K562 (cell line): ENCODE results near the gene ADCY4. TPM values are rescaled to one million over a fixed set of nuclear protein-coding genes. Genes with fewer than 3 reads are reported as not detected.

Source experiments
- ATAC-seq: fragments of 200-7000 bp; cut with Tn5 transposase; 3 replicates; pipeline ENCODE4 v1.9.1; 2020; ENCODE audit warnings: moderate library complexity
- BruUV-seq: library from RNA; stranded (reverse); fragments of 400-500 nt; replicated peaks from 2 replicates; lab custom pipeline; 2021; lab: Mats Ljungman, UMichigan
- CTCF ChIA-PET: fragments of 300-600 bp; formaldehyde crosslinking; extraction: SDS; loops from one replicate; lab custom pipeline; 2021; ENCODE audit warnings: low intra/inter-chr PET ratio; lab: Yijun Ruan, JAX
- POLR2A ChIA-PET: fragments of 300-600, 350-650 bp; sonication (Branson Sonifier 250); formaldehyde crosslinking; extraction: SDS; loops from one replicate; lab custom pipeline; 2021; ENCODE audit warnings: antibody characterized with exemption, inconsistent platforms; lab: Yijun Ruan, JAX
- DNase-seq, 4 experiments: peaks; one replicate each; pipeline versions ENCODE4 v3.0.0 to v3.0.0-alpha.2; 2011 to 2018; ENCODE audit warnings: low spot score in 3 of 4, mixed read lengths in 3 of 4; ENCODE audit errors: extremely low read depth in 1 of 4
- FAIRE-seq: peaks from 2 replicates; lab custom pipeline; 2011; peaks lifted over from hg19 to GRCh38; lab: Jason Lieb, UNC
- H2AFZ ChIP-seq: 2 replicates; pipeline ENCODE4 v1.6.0; 2011; ENCODE audit warnings: low read depth, low read length, control low read depth, inconsistent platforms
- H3K27ac ChIP-seq: fragments of 200-600 bp; 3 replicates; pipeline ENCODE4 v1.8.0; 2011; ENCODE audit warnings: low read depth, mild to moderate bottlenecking, control low read depth, inconsistent platforms, low read length, moderate library complexity, mixed read lengths; ENCODE audit errors: extremely low read depth
- H3K27me3 ChIP-seq, 2 experiments: fragments of 300-600 bp in 1 of 2; 2 replicates in 1 of 2; 3 replicates in 1 of 2; pipeline versions ENCODE4 v1.6.0 to v1.8.0; 2011; ENCODE audit warnings: inconsistent platforms in 2 of 2, low read length in 2 of 2, mild to moderate bottlenecking in 1 of 2, mixed read lengths in 1 of 2, moderate library complexity in 1 of 2; ENCODE audit not compliant: control insufficient read depth in 2 of 2, insufficient read depth in 2 of 2
- H3K36me3 ChIP-seq: fragments of 300-600 bp; 3 replicates; pipeline ENCODE4 v1.8.0; 2011; ENCODE audit warnings: mild to moderate bottlenecking, low read length, inconsistent platforms; ENCODE audit not compliant: control insufficient read depth, insufficient read depth
- H3K4me1 ChIP-seq, 2 experiments: fragments of 200-600 bp in 1 of 2; replicated peaks in 1 of 2; 2 replicates in 1 of 2; 3 replicates in 1 of 2; pipeline versions ENCODE4 v1.5.1 to v1.8.0; 2011; ENCODE audit warnings: inconsistent platforms in 2 of 2, low read length in 2 of 2, mild to moderate bottlenecking in 1 of 2, mixed read lengths in 1 of 2, moderate library complexity in 1 of 2; ENCODE audit not compliant: control insufficient read depth in 2 of 2, insufficient read depth in 2 of 2
- H3K4me2 ChIP-seq: 2 replicates; pipeline ENCODE4 v1.6.1; 2011; ENCODE audit warnings: low read length, control low read depth, inconsistent platforms, mixed read lengths; ENCODE audit not compliant: insufficient read depth
- H3K4me3 ChIP-seq: fragments of 200-600 bp; sonication (generic), shearing (Covaris generic); 2 replicates; pipeline ENCODE4 v1.5.1; 2016; ENCODE audit warnings: control low read depth, inconsistent platforms
- H3K79me2 ChIP-seq: fragments of 200-600 bp; 3 replicates; pipeline ENCODE4 v1.8.0; 2011; ENCODE audit warnings: low read length, inconsistent platforms; ENCODE audit not compliant: control insufficient read depth, insufficient read depth
- H3K9ac ChIP-seq, 2 experiments: 2 replicates each; pipeline versions ENCODE4 v1.6.0 to v1.6.1; 2011; ENCODE audit warnings: low read depth in 2 of 2, low read length in 2 of 2, control low read depth in 1 of 2, inconsistent platforms in 1 of 2, mild to moderate bottlenecking in 1 of 2, mixed read lengths in 1 of 2; ENCODE audit not compliant: insufficient read depth in 1 of 2
- H3K9me1 ChIP-seq: one replicate; pipeline ENCODE4 v1.6.0; 2011; ENCODE audit warnings: inconsistent platforms, mild to moderate bottlenecking, low read length, moderate library complexity; ENCODE audit not compliant: control insufficient read depth, insufficient read depth
- H3K9me3 ChIP-seq: replicated peaks from 2 replicates; pipeline ENCODE4 v1.5.1; 2011; ENCODE audit warnings: low read depth, low read length, inconsistent platforms; ENCODE audit not compliant: control insufficient read depth, insufficient read depth
- H4K20me1 ChIP-seq: replicated peaks from 2 replicates; pipeline ENCODE4 v1.6.1; 2011; ENCODE audit warnings: low read length, inconsistent platforms, mixed read lengths; ENCODE audit not compliant: control insufficient read depth, insufficient read depth
- ARID1B ChIP-seq: fragments of 450-650 bp; IDR thresholded peaks from 2 replicates; pipeline ENCODE4 v1.6.1; 2016; ENCODE audit warnings: antibody characterized with exemption, mild to moderate bottlenecking, inconsistent platforms
- CTBP1 ChIP-seq: fragments of 450-650 bp; IDR thresholded peaks from 2 replicates; pipeline ENCODE4 v1.6.1; 2016; ENCODE audit warnings: borderline replicate concordance
- ETV5 ChIP-seq: sonication (generic); formaldehyde crosslinking; IDR thresholded peaks from 2 replicates; pipeline ENCODE4 v1.4.0; 2020; ENCODE audit warnings: low read depth, mild to moderate bottlenecking, missing genetic modification reagents
- LEF1 ChIP-seq: fragments of 450-650 bp; IDR thresholded peaks from 2 replicates; pipeline ENCODE4 v1.6.1; 2016; ENCODE audit warnings: mild to moderate bottlenecking
- MNT ChIP-seq, 2 experiments: fragments of 450-650 bp; conservative IDR thresholded peaks; 2 replicates each; pipeline ENCODE4 v1.6.1; 2017; ENCODE audit warnings: mild to moderate bottlenecking in 2 of 2, moderate library complexity in 2 of 2
- NEUROD1 ChIP-seq: fragments of 150-350 bp; IDR thresholded peaks from 2 replicates; pipeline ENCODE4 v1.6.1; 2014; ENCODE audit warnings: borderline replicate concordance, low read length, low read depth; ENCODE audit not compliant: partially characterized antibody
- POLR2G ChIP-seq: fragments of 200-400 bp; formaldehyde crosslinking; IDR thresholded peaks from 2 replicates; pipeline ENCODE4 v1.6.1; 2017; ENCODE audit warnings: low read depth, mild to moderate bottlenecking, antibody characterized with exemption, low read length, moderate library complexity
- RBFOX2 ChIP-seq: fragments of 200-400 bp; formaldehyde crosslinking; IDR thresholded peaks from 2 replicates; pipeline ENCODE4 v1.6.1; 2017; ENCODE audit warnings: low read depth, mild to moderate bottlenecking, low read length, moderate library complexity
- RUNX1 ChIP-seq: sonication (generic); IDR thresholded peaks from 2 replicates; pipeline ENCODE4 v1.6.1; 2016; ENCODE audit warnings: antibody characterized with exemption, low read depth
- SMAD4 ChIP-seq: fragments of 250-450 bp; sonication (Bioruptor Pico); conservative IDR thresholded peaks from 2 replicates; pipeline ENCODE4 v1.8.0; 2021; ENCODE audit warnings: inconsistent platforms, mild to moderate bottlenecking, moderate library complexity
- TBP ChIP-seq: optimal IDR thresholded peaks from 2 replicates; pipeline ENCODE3; 2011; ENCODE audit warnings: low read depth, low read length, improper control_type of control experiment
- ZFX ChIP-seq: sonication (generic); formaldehyde crosslinking; IDR thresholded peaks from 2 replicates; pipeline ENCODE4 v1.8.0; 2022; ENCODE audit warnings: mild to moderate bottlenecking, missing genetic modification reagents, moderate library complexity
- ZNF778 ChIP-seq: fragments of 450-650 bp; formaldehyde crosslinking; IDR thresholded peaks from 2 replicates; pipeline ENCODE4 v1.4.0; 2020; ENCODE audit warnings: mild to moderate bottlenecking, moderate library complexity
- ZSCAN29 ChIP-seq: fragments of 450-650 bp; IDR thresholded peaks from 2 replicates; pipeline ENCODE4 v1.6.1; 2017
- WGBS: fragments of 100-300 bp; shearing (Covaris generic); methylation state at CpG from one replicate; pipeline ENCODE4 v1.1.6; 2016; ENCODE audit warnings: low coverage, mixed read lengths; ENCODE audit not compliant: insufficient coverage; ENCODE audit errors: missing lambda C conversion rate; 5-methylcytosine and 5-hydroxymethylcytosine counted together
- in situ Hi-C: fragments of 300-500 bp; cut with MboI; formaldehyde crosslinking; loops from 4 replicates; pipeline ENCODE4 v1.15.0; 2018; ENCODE audit warnings: inconsistent platforms, mixed read lengths
- intact Hi-C: fragments of 100-400 bp; cut with micrococcal nuclease; formaldehyde crosslinking; loops from 2 replicates; pipeline ENCODE4 v1.14.2; 2022
- polyA plus RNA-seq, 8 experiments: library from polyadenylated mRNA; depleted of rRNA in 4 of 8; stranded (reverse) in 5 of 8; unstranded in 3 of 8; fragments of >200 nt; fragmentation: Nextera tagmentation in 2 of 8; fragmentation: Illumina TruSeq in 1 of 8; extraction: Ambion mirVana in 2 of 8; extraction: Trizol in 1 of 8; gene quantifications; 2 replicates each; pipeline versions ENCODE4 v1.2.1 to v1.2.3, GENCODE V29; 2011 to 2014; ENCODE audit warnings: inconsistent platforms in 1 of 8, missing spikeins in 1 of 8
- total RNA-seq, 7 experiments: library from RNA; depleted of rRNA in 6 of 7; stranded (reverse); fragments of >200 nt in 6 of 7; fragmentation: Illumina TruSeq in 2 of 7; extraction: Trizol in 2 of 7; gene quantifications; 2 replicates each; pipeline versions ENCODE4 v1.2.1 to v1.2.3, GENCODE V29; 2011 to 2021; ENCODE audit warnings: low replicate concordance in 1 of 7
- TF ChIP-seq, protein P1 (sequence below): fragments of 250-450 bp; sonication (Bioruptor Pico); IDR thresholded peaks from 2 replicates; pipeline ENCODE4 v1.4.0; 2020; ENCODE audit warnings: borderline replicate concordance
- TF ChIP-seq, protein P2 (sequence below): fragments of 200-800 bp; sonication (Bioruptor generic); IDR thresholded peaks from 2 replicates; pipeline ENCODE4 v1.6.1; 2017; ENCODE audit warnings: missing genetic modification characterization, missing compliant biosample characterization

ADCY4 gene
- total and polyA plus RNA-seq, 9 of the 15 experiments (the other 6 are each of a cell fraction or from before 2014, with no cell fraction given): 0.04 to 0.31 (median 0.15) TPM; not detected in 2

GRCh38 chr14:24366721-24367513, 32.0 kb upstream of the ADCY4 start:
- H4K20me1 ChIP-seq: no peaks in the 10 kb centered on the region
- H3K27ac ChIP-seq: peak overlapping the region; percentile 69
- H3K4me2 ChIP-seq: peak overlapping the region; percentile 58
- H3K4me3 ChIP-seq: peak overlapping the region; percentile 43
- no peaks in the 10 kb centered on the region for H3K9me1 ChIP-seq
- FAIRE-seq: peak; percentile 80
- H3K27me3 ChIP-seq: no peaks in the 10 kb centered on the region
- intact Hi-C loops (loop anchor here (5.0 kb wide), 1 partner anchor 35 kb away; no protein-coding TSS in a partner anchor), in situ Hi-C loops (no loop called here)
- no TSS peak for BruUV-seq
- H3K9me3 ChIP-seq: no peaks in the 10 kb centered on the region
- WGBS: 1% methylated on average over 21 of the region's 40 CpGs
- POLR2A ChIA-PET: interaction anchor here (0.6 to 1.2 kb wide), 3 partner anchors 12 to 27 kb away, joined by 3 to 4 read pairs (median 4); partner anchors contain the start of gene RIPK3
- peak overlapping the region; percentile 61 for H2AFZ ChIP-seq
- peaks cover 12 to 45% of the 10 kb centered on the region in 2 experiments; a peak in 4 of 5 replicates for H3K4me1 ChIP-seq
- peak; percentile 83 for ATAC-seq
- no peaks in the 10 kb centered on the region for H3K36me3 ChIP-seq
- DNase-seq: peak; percentile 54 to 77 (median 64)
- H3K79me2 ChIP-seq: no peaks in the 10 kb centered on the region
- H3K9ac ChIP-seq: peak overlapping the region; percentile 55 to 84; a peak in 3 of 4 replicates
- CTCF ChIA-PET: no interaction called here
- TF ChIP-seq TBP: peak; percentile 15
- TF ChIP-seq, protein P1, sequence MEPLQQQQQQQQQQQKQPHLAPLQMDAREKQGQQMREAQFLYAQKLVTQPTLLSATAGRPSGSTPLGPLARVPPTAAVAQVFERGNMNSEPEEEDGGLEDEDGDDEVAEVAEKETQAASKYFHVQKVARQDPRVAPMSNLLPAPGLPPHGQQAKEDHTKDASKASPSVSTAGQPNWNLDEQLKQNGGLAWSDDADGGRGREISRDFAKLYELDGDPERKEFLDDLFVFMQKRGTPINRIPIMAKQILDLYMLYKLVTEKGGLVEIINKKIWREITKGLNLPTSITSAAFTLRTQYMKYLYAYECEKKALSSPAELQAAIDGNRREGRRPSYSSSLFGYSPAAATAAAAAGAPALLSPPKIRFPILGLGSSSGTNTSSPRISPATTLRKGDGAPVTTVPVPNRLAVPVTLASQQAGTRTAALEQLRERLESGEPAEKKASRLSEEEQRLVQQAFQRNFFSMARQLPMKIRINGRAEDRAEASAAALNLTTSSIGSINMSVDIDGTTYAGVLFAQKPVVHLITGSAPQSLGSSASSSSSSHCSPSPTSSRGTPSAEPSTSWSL (CRISPR knock-in tag): no peak
- peak; percentile 66 for TF ChIP-seq RBFOX2
- TF ChIP-seq ARID1B: 0 out of 2 replicates have a peak, but pooled peaks have one; percentile 24
- TF ChIP-seq, protein P2, sequence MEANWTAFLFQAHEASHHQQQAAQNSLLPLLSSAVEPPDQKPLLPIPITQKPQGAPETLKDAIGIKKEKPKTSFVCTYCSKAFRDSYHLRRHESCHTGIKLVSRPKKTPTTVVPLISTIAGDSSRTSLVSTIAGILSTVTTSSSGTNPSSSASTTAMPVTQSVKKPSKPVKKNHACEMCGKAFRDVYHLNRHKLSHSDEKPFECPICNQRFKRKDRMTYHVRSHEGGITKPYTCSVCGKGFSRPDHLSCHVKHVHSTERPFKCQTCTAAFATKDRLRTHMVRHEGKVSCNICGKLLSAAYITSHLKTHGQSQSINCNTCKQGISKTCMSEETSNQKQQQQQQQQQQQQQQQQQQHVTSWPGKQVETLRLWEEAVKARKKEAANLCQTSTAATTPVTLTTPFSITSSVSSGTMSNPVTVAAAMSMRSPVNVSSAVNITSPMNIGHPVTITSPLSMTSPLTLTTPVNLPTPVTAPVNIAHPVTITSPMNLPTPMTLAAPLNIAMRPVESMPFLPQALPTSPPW (CRISPR knock-in tag): peak; percentile 48; the same call in 1 of the 2 replicates
- TF ChIP-seq LEF1: no peak
- peak in 1 of 2 experiments; percentile 36; a peak in 1 of 4 replicates for TF ChIP-seq MNT (conservative IDR thresholded peaks at IDR 0.05)
- TF ChIP-seq RUNX1: no peak
- TF ChIP-seq ZSCAN29: peak; percentile 86
- TF ChIP-seq ZNF778 (CRISPR knock-in tag): no peak
- 0 out of 2 replicates have a peak, but pooled peaks have one; percentile 14 for TF ChIP-seq SMAD4 (CRISPR knock-in tag)
- TF ChIP-seq NEUROD1: peak; percentile 21
- TF ChIP-seq ETV5: 0 out of 2 replicates have a peak, but pooled peaks have one; percentile 5
- TF ChIP-seq ZFX: peak; percentile 60
- TF ChIP-seq POLR2G: peak; percentile 68
- TF ChIP-seq CTBP1: peak; percentile 31; the same call in 1 of the 2 replicates
